Gastroesophageal sphincter (tissue), 3 donors: ENCODE data around the gene EML1.

ENCODE experiments used
- POLR2A ChIP-seq, 2 donors: fragments of 450-650 bp; IDR thresholded peaks; one replicate each; pipeline ENCODE4 v1.6.1; 2017; ENCODE audit warnings: antibody characterized with exemption in 2 of 2, mild to moderate bottlenecking in 2 of 2, moderate library complexity in 1 of 2
- TF ChIP-seq, protein P1 (sequence below), 4 experiments: fragments of 200-600 bp in 2 of 4; fragments of 450-650 bp in 2 of 4; sonication (generic) in 1 of 4; IDR thresholded peaks; one replicate each; pipeline ENCODE4 v1.5.1; 2017 to 2019; ENCODE audit warnings: antibody characterized with exemption in 4 of 4, mild to moderate bottlenecking in 2 of 4, moderate library complexity in 2 of 4

DNA sequence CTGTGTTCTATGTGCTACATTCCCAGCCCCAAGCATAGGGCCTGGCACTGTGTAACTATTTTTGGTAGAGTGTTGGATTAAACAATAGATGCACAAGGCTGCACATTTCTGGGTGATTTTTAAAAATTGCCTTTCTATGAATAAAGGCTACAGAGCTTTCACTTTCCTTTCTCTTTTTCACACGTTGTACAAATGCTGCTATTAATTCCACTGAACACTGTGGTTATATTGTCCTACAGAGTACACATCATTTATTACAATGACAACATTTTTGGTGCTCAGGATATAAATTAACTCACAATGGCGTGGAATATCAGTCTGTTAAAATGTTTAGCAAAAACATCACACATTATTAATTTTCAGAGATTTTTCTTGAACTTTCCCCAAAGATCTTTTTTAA, 3.6 kb upstream of the EML1 start:
- no peak for TF ChIP-seq POLR2A (IDR thresholded peaks at IDR 0.05)
- TF ChIP-seq, protein P1, sequence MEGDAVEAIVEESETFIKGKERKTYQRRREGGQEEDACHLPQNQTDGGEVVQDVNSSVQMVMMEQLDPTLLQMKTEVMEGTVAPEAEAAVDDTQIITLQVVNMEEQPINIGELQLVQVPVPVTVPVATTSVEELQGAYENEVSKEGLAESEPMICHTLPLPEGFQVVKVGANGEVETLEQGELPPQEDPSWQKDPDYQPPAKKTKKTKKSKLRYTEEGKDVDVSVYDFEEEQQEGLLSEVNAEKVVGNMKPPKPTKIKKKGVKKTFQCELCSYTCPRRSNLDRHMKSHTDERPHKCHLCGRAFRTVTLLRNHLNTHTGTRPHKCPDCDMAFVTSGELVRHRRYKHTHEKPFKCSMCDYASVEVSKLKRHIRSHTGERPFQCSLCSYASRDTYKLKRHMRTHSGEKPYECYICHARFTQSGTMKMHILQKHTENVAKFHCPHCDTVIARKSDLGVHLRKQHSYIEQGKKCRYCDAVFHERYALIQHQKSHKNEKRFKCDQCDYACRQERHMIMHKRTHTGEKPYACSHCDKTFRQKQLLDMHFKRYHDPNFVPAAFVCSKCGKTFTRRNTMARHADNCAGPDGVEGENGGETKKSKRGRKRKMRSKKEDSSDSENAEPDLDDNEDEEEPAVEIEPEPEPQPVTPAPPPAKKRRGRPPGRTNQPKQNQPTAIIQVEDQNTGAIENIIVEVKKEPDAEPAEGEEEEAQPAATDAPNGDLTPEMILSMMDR (IDR thresholded peaks at IDR 0.05): no peak
